Right lobe of liver (tissue), 6 donors: ENCODE results near the gene SFI1. TPM values are rescaled to one million over a fixed set of nuclear protein-coding genes. Genes with fewer than 3 reads are reported as not detected.

Experiments used
- ATAC-seq, 4 donors: fragments of 200-7000 bp; cut with Tn5 transposase; one replicate each; pipeline ENCODE4 v1.9.1; 2020; ENCODE audit warnings: mild to moderate bottlenecking in 4 of 4, moderate library complexity in 4 of 4
- DNase-seq, 3 donors: peaks; one replicate each; pipeline ENCODE4 v3.0.0-alpha.2; 2020
- H3K27ac ChIP-seq, 3 donors: fragments of 200-600 bp; one replicate each; pipeline ENCODE4 v1.8.0; 2022
- H3K27me3 ChIP-seq, 2 donors: fragments of 200-600 bp; one replicate each; pipeline ENCODE4 v1.8.0; 2022
- H3K36me3 ChIP-seq, 4 donors: fragments of 200-600 bp; sonication (generic) in 1 of 4; one replicate each; pipeline versions ENCODE4 v1.5.1 to v1.8.0; 2017 to 2022; ENCODE audit warnings: control low read depth in 1 of 4
- H3K4me1 ChIP-seq, 4 donors: fragments of 200-600 bp; sonication (generic) in 1 of 4; one replicate each; pipeline versions ENCODE4 v1.5.1 to v1.8.0; 2017 to 2022; ENCODE audit warnings: control low read depth in 1 of 4
- H3K4me3 ChIP-seq, 3 donors: fragments of 200-600 bp; one replicate each; pipeline ENCODE4 v1.8.0; 2022
- H3K9me3 ChIP-seq, 4 donors: fragments of 200-600 bp; sonication (generic) in 1 of 4; one replicate each; pipeline versions ENCODE4 v1.5.1 to v1.8.0; 2017 to 2022; ENCODE audit warnings: control low read depth in 1 of 4
- CTCF ChIP-seq, 4 donors: fragments of 200-600 bp in 3 of 4; fragments of 450-650 bp in 1 of 4; IDR thresholded peaks; one replicate each; pipeline versions ENCODE4 v1.5.1 to v1.8.0; 2016 to 2022; ENCODE audit warnings: antibody characterized with exemption in 4 of 4, mild to moderate bottlenecking in 2 of 4
- POLR2A ChIP-seq: fragments of 450-650 bp; IDR thresholded peaks from one replicate; pipeline ENCODE4 v1.6.1; 2017; ENCODE audit warnings: antibody characterized with exemption, mild to moderate bottlenecking
- WGBS: methylation state at CpG from one replicate; pipeline ENCODE4 v1.1.6; 2018; ENCODE audit warnings: low coverage, low lambda C conversion rate; ENCODE audit not compliant: insufficient coverage; ENCODE audit errors: missing lambda C conversion rate; 5-methylcytosine and 5-hydroxymethylcytosine counted together
- intact Hi-C, 2 donors: fragments of 100-400 bp; cut with DNase I; formaldehyde crosslinking; loops; one replicate each; pipeline versions ENCODE4 v1.11.2 to v1.14.1; 2022
- total RNA-seq, 6 experiments: library from RNA; depleted of rRNA in 2 of 6; stranded (reverse); fragments of >200 nt in 2 of 6; fragmentation: NEBNext Ultra II Directional in 3 of 6; extraction: Animal tissue kit (Norgen Biotek cat#: 25700) in 3 of 6; gene quantifications; one replicate each; pipeline versions ENCODE4 v1.1.0 to v1.2.4, GENCODE V29; 2016 to 2023
- donor health status: DM: no; HTN: yes; CAD: no.
- donor health status: DM: no; HTN: no; CAD: no.
- donor health status: DM: no; HTN: no; CAD: no.
- donor health status: DM: no; HTN: yes; CAD: no.
- donor health status: DM: no; HTN: yes; CAD: no.

Gene SFI1
- total RNA-seq, 6 experiments from 2014 or later, result 7.0 to 14.0 (median 8.7) TPM

- ATAC-seq, result no peak
- intact Hi-C loops, result no loop called here
- TF ChIP-seq CTCF (IDR thresholded peaks at IDR 0.05), result no peak
- TF ChIP-seq POLR2A, result no peak
- DNase-seq, result no peak
- H3K4me3 ChIP-seq, result no peak overlapping the region
- no peaks in the 10 kb centered on the region for H3K27me3 ChIP-seq
- H3K27ac ChIP-seq, result no peak overlapping the region
- H3K4me1 ChIP-seq, result peaks cover 0 to 17% (median 3%) of the 10 kb centered on the region in 4 donors
- peaks cover 0 to 34% (median 2%) of the 10 kb centered on the region in 4 donors for H3K36me3 ChIP-seq
- no peaks in the 10 kb centered on the region for H3K9me3 ChIP-seq
- WGBS, result no CpG with 5 or more reads among the region's 2 CpGs
Observed at GRCh38 chr22:31486951-31487350, 9.4 kb upstream of the SFI1 start.

GRCh38 chr22:31488346-31488883, 7.9 kb upstream of the SFI1 start:
- intact Hi-C loops, result no loop called here
- H3K4me3 ChIP-seq, result peak overlapping the region; percentile 86 to 98 (median 88)

GRCh38 chr22:31488988-31489617, 7.2 kb upstream of the SFI1 start:
- Histone ChIP-seq H3K27ac (peak overlapping the region; percentile 50 to 97 (median 97)), H3K36me3 (peaks cover 0 to 26% (median under 1%) of the 10 kb centered on the region in 4 donors), H3K27me3 (no peaks in the 10 kb centered on the region), H3K9me3 (no peaks in the 10 kb centered on the region), H3K4me3 (peak overlapping the region; percentile 86 to 98 (median 88)), H3K4me1 (peaks cover 0 to 17% (median 3%) of the 10 kb centered on the region in 4 donors)
- 0% methylated on average over 10 of the region's 61 CpGs for WGBS
- peak; percentile 13 to 43 (median 23) for ATAC-seq
- intact Hi-C loops, result no loop called here
- TF ChIP-seq CTCF (IDR thresholded peaks at IDR 0.05), result no peak
- TF ChIP-seq POLR2A, result no peak
- peak; percentile 53 to 63 (median 54) for DNase-seq

More at GRCh38 chr22:31488346-31488883, 7.9 kb upstream of the SFI1 start:
- no peak for ATAC-seq
- peak overlapping the region in 1 of 3 donors; percentile 97 for H3K27ac ChIP-seq
- H3K9me3 ChIP-seq, result no peaks in the 10 kb centered on the region
- DNase-seq, result no peak
- H3K36me3 ChIP-seq, result peaks cover 0 to 30% (median under 1%) of the 10 kb centered on the region in 4 donors
- H3K27me3 ChIP-seq, result no peaks in the 10 kb centered on the region
- 54% methylated on average over 6 of the region's 6 CpGs for WGBS
- H3K4me1 ChIP-seq, result peaks cover 0 to 17% (median 3%) of the 10 kb centered on the region in 4 donors
- TF ChIP-seq CTCF (IDR thresholded peaks at IDR 0.05) (no peak), POLR2A (no peak)

- peak within 1 kb of the TSS; percentile 85 to 97 (median 97) for H3K27ac ChIP-seq
- peaks cover 0 to 18% (median 0%) of the 10 kb centered on the region in 4 donors for H3K36me3 ChIP-seq
- TF ChIP-seq POLR2A, result peak; percentile 75
- no peak for TF ChIP-seq CTCF (IDR thresholded peaks at IDR 0.05)
- DNase-seq (peak; percentile 90 to 91 (median 91)), ATAC-seq (peak; percentile 89 to 95 (median 94))
- peak within 1 kb of the TSS; percentile 86 to 98 (median 88) for H3K4me3 ChIP-seq
- 1% methylated on average over 24 of the region's 100 CpGs for WGBS
- intact Hi-C loops, result no loop called here
- H3K9me3 ChIP-seq, result no peaks in the 10 kb centered on the region
- H3K4me1 ChIP-seq, result peaks cover 0 to 17% (median 3%) of the 10 kb centered on the region in 4 donors
- no peaks in the 10 kb centered on the region for H3K27me3 ChIP-seq
Observed at GRCh38 chr22:31489632-31490495, 6.5 kb upstream of the SFI1 start, which contains the start of gene EIF4ENIF1. Gene EIF4ENIF1, minus strand, starts transcription at chr22:31489842. Its CDS starts 1,124 bp downstream, at chr22:31488718.
